NCI-H1436 treated with DMSO at 0.1 percent for 48 hours (cell line): ENCODE results near the gene TSPAN8.
"Not testable (repeated sequence)": the region's sequence is repeated elsewhere in the genome, so short reads cannot be mapped to it uniquely, and the experiment has no call there.

Experiments used
- DNase-seq: peaks from one replicate; lab custom pipeline; 2025; lab: John Stamatoyannopoulos, UW

TSPAN8 gene

DNA sequence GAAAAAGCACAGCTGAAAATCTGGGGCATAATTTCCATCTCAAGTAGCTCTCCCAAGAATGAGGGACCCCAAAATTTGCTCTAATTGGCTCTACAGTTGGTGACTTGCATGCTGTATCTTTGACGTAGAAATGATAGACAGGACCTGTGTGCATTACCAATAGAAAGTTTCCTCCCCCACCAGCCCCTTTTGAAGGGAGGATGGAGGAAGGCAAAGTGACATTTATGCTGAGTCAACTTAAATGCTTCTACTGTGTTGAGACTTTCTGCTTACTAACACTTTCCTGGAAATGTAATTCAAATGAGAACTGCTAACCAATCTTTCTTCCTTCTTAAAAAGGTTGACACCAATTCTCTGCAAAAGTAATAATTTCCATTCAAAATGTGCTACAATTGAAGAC is 31.9 kb downstream of the TSPAN8 start:
- DNase-seq = no peak

DNA sequence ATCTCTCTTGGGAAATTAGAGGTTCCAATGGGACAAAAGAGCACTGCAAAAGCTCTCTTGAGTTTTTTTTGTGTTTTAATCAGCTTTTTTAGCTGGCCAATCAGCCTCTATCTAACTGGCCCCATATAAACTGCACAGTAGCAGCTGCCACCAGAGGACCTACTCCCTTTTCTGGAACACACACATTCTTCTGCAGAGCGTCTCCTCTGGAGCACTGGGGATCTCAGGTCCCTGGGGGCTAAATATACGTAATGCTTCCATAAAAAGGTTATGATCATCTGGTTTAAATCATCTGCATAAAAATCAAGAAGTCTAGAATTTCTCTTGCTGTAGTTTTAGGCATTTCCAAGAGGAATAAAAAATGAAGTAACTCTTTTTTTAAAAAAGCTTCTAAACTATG is 32.3 kb downstream of the TSPAN8 start:
- DNase-seq = no peak

DNA sequence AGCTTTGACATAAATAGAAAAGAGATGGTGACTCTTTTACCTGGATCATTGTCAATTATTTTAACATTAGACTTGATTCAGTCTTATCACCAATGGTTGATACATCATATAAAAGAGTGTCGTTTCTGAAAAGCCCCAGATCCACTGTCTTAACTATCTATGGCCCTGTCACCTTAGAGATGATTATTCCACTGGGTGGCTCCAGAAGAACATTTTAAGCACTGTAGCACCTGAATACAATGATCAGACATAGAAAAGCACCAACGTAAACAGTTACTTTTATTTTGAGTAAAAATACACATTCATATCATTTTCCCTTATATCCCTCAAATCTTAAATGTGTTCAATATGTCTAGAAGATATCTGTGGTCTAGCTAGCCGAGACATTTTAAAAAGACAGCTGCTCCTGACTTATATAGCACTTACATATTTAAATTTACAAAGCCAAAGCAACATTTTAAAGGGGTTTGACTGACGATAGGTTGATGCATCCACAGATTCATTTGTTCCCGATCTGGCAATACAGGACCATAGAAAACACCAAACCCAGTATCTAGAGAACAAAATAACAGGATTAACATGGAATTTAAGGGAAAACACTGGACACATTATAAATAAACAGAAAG is 32.9 kb downstream of the TSPAN8 start:
- DNase-seq = no peak

DNA sequence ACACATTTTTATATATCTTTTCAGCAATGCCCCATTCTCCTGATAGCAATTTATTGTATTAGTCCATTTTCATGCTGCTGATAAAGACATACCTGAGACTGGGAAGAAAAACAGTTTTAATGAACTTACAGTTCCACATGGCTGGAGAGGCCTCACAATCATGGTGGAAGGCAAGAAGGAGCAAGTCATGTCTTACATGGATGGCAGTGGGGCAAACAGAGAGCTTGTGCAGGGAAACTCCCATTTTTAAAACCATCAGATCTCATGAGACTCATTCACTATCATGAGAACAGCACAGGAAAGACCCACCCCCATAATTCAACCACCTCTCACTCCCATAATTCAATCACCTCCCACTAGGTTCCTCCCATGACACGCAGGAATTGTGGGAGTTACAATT is 44.7 kb downstream of the TSPAN8 start:
- DNase-seq = not testable (repeated sequence)

DNA sequence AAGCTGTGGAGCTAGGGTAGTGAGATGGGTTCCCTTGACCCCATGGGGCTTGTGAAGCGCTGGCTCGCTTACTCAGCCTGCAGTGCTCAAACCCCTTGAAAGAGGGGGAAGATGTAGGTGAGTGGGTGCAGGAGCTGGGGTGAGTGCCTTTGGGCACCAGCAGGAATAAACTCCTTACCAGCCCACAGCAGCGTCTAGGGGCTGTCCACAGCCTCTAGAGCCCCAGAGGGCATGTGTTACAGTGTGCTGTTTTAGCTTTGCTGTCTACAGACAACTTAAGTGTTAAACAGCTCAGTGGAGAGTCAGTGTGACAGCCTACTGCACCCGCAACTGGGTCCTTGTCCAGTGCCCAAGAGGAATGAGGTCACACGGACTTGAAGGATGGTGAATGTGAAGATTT is 48.0 kb downstream of the TSPAN8 start:
- no peak for DNase-seq

DNA sequence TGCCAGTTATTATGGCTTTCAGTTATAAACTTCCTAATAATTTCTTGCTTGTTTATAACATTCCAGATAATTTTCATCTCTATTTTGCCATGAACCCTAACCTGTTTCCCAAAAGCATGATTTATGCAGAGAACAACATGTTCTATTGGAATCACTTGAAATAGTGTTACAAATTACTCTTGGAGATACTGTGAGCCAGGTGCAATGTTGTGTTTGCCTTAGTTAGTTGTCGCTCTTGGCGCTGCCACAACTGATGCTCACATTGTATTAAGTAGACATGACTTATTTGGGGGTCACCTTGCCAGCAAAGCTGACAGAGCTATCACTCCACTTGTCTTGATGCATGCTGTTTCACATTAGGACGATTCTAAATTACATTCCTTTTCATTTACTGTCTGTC is 49.4 kb downstream of the TSPAN8 start:
- DNase-seq = no peak

DNA sequence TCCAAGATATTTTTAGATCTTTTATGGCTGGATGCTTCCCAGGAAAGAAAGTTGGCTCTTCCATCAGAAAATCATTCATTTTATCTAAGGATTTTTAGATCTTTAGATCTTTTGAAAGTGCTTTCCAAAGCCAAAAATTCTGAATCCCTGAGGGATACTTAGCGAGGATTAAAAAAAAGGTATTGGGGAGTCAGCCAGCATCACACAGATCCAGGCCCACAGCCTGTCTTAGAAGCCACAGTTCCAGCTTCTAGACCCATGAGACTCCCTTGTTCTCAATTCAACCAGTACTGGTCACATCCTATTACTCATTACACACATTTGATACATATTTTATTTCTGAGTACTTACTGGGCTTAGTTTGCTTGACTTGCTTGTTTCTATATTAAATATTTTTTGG is 49.9 kb downstream of the TSPAN8 start:
- no peak for DNase-seq

DNA sequence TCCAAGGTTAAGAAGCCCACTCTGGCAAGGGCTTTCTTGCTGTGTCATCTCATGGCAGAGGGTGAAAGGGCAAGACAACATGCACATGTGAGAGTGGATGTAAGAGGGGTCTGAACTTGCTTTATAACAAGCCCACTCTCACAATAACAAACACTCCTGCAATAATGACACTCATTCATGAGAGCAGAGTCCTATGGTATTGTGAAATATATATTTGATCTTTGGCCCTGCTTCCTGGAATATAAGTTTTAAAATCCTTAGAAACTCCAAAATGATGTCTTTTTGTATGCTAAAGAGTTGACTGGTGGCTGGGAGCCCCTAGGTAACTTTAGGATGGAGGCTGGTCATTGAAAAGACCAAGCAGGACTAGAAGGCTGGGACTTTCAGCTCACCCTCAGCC is 51.8 kb downstream of the TSPAN8 start:
- DNase-seq = no peak

DNA sequence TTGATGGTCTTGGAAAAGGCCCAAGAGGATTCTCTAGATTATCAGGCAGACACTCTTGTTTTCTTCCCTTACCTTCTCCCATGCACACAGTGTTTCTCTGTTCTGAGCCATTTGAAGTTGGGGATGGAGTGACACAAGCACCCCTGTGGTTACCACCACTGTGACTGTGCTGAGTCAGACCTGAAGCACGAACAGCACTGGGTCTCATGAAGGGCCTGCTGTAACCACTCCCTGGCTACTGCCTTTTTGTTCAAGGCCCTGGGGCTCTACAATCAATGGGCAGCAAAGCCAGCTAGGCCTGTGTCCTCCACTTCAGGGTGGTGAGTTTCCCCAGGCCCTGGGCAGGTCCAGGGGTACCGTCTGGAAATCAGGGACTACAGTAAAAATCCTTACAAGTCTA is 65.5 kb downstream of the TSPAN8 start:
- no peak for DNase-seq

DNA sequence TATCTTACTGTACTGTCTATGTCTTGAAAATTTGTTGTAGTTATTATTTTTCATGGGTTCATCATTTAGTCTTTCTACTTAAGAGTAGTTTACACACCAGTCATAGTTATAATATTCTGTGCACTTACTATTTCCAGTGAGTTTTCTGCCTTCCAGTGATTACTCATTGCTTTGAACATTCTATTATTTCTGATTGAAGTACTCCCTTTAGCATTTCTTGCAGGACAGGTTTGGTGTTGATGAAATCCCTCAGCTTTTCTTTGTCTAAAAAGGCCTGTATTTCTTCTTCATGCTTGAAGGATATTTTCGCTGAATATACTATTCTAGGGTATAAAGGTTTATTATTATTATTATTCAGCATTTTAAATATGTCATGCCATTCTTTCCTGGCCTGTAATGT is 66.8 kb downstream of the TSPAN8 start:
- no peak for DNase-seq

DNA sequence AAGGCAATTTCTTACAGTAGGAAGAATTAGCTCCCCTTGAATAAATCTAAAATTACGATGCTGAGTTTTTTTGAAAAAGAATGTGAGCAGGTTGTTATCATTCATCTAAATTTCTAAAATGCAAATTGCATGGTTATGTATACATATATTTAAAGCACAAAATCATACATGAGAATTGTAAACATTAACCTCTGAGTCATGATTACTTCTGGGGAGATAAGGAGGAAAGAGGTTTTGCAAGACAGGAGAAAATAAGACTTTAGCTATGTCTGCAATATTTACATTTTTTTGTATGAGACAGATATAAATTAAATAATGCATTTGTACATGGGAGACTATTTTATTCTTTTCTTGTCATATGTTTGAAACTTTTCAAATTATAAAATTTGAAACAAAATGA is 72.2 kb downstream of the TSPAN8 start:
- DNase-seq = no peak

DNA sequence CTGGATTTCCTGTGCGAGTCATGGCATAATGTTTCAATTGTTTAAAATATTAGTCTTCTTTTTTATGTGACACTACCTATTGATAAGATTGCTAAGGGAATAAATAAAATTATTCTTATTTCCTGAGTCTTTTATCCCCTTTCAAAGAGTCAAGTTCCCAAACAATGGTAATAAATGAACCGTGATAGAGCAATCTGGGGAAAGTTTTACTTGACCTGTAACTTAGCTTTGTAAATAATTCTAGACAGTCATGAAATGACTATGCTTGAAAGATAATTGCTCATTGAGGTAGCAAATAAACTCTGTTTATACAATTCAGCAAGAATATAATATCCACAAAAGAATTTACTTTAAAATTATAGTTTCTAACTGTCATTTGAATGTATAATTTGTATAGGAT is 82.1 kb downstream of the TSPAN8 start:
- no peak for DNase-seq
